GM12878 (cell line): Measurements from ENCODE around the gene PACS1.

Experiments
- ASH2L ChIP-seq: fragments of 300-600, 200-600 bp; sonication (generic); IDR thresholded peaks from 2 replicates; pipeline ENCODE4 v1.6.1; 2017; ENCODE audit warnings: low read depth, mild to moderate bottlenecking, borderline replicate concordance
- CHD1 ChIP-seq: IDR thresholded peaks from 2 replicates; pipeline ENCODE4 v1.6.1; 2012; ENCODE audit warnings: low read depth, low read length, improper control_type of control experiment
- E2F4 ChIP-seq: IDR thresholded peaks from 2 replicates; pipeline ENCODE4 v1.6.1; 2012; ENCODE audit warnings: low read depth, low read length, improper control_type of control experiment
- EGR1 ChIP-seq, 2 experiments: IDR thresholded peaks; 1 replicate in 1 of 2; 2 replicates in 1 of 2; pipeline ENCODE4 v1.6.1; 2011 to 2012; ENCODE audit warnings: low read depth in 2 of 2, low read length in 2 of 2, borderline replicate concordance in 1 of 2, mild to moderate bottlenecking in 1 of 2, moderate library complexity in 1 of 2
- GABPA ChIP-seq: IDR thresholded peaks from 2 replicates; pipeline ENCODE4 v1.6.1; 2014; ENCODE audit warnings: antibody characterized with exemption, low read depth, mild to moderate bottlenecking, inconsistent platforms
- HDAC2 ChIP-seq: fragments of 200-600 bp; sonication (generic); IDR thresholded peaks from 2 replicates; pipeline ENCODE4 v1.6.1; 2017
- HSF1 ChIP-seq: fragments of 150-350 bp; IDR thresholded peaks from 2 replicates; pipeline ENCODE4 v1.6.1; 2014; ENCODE audit warnings: mild to moderate bottlenecking, low read depth, low read length
- MAX ChIP-seq: IDR thresholded peaks from 2 replicates; pipeline ENCODE4 v1.6.1; 2012; ENCODE audit warnings: low read depth, low read length, improper control_type of control experiment
- NFIC ChIP-seq: IDR thresholded peaks from 2 replicates; pipeline ENCODE4 v1.6.1; 2012; ENCODE audit warnings: low read depth, mild to moderate bottlenecking, inconsistent platforms, low read length, moderate library complexity
- POLR2A ChIP-seq: IDR thresholded peaks from 2 replicates; pipeline ENCODE4 v1.6.1; 2011; ENCODE audit warnings: low read depth, mild to moderate bottlenecking, low read length
- POLR2AphosphoS2 ChIP-seq: IDR thresholded peaks from 2 replicates; pipeline ENCODE4 v1.6.1; 2011; ENCODE audit warnings: low read depth, mild to moderate bottlenecking, low read length, improper control_type of control experiment, moderate library complexity
- TCF12 ChIP-seq: IDR thresholded peaks from 2 replicates; pipeline ENCODE4 v1.6.1; 2011; ENCODE audit warnings: low read depth, mild to moderate bottlenecking, low read length
- TCF7 ChIP-seq: IDR thresholded peaks from 2 replicates; pipeline ENCODE4 v1.6.1; 2014; ENCODE audit warnings: antibody characterized with exemption, borderline replicate concordance
- ZBTB4 ChIP-seq: fragments of 450-650 bp; formaldehyde crosslinking; IDR thresholded peaks from 2 replicates; pipeline ENCODE4 v1.4.0; 2022; ENCODE audit warnings: mild to moderate bottlenecking, moderate library complexity

- TF ChIP-seq POLR2AphosphoS2, result no peak
- TF ChIP-seq POLR2A, result peak; percentile 38
- no peak for TF ChIP-seq HDAC2
- no peak for TF ChIP-seq EGR1 (IDR thresholded peaks at IDR 0.05; ENCODE audit: borderline replicate concordance in 1 of 2, low read depth in 2 of 2, low read length in 2 of 2)
- TF ChIP-seq TCF12, result no peak
- TF ChIP-seq ZBTB4 (CRISPR knock-in tag), result no peak
- TF ChIP-seq GABPA, result no peak
- TF ChIP-seq E2F4, result no peak
- TF ChIP-seq CHD1, result no peak
- no peak for TF ChIP-seq MAX
- TF ChIP-seq NFIC, result 0 out of 2 replicates have a peak, but pooled peaks have one; percentile 47
- no peak for TF ChIP-seq HSF1
- no peak for TF ChIP-seq TCF7
- no peak for TF ChIP-seq ASH2L
These were observed 62.0 kb downstream of the PACS1 start for GRCh38 chr11:66131937-66132632.
